Left forelimb (tissue), 1 donor: ENCODE results near the gene PDE4D.

ENCODE experiments used
- DNase-seq: peaks from one replicate; pipeline ENCODE4 v3.0.0-alpha.2; 2018; ENCODE audit warnings: low spot score

PDE4D gene

GRCh38 chr5:59209758-59210359 lies 683.7 kb downstream of the PDE4D start:
- no peak for DNase-seq

- DNase-seq: no peak
Measured at GRCh38 chr5:59208474-59208873, 685.1 kb downstream of the PDE4D start.

- DNase-seq: no peak
Measured at GRCh38 chr5:59207401-59207800, 686.1 kb downstream of the PDE4D start.

DNA sequence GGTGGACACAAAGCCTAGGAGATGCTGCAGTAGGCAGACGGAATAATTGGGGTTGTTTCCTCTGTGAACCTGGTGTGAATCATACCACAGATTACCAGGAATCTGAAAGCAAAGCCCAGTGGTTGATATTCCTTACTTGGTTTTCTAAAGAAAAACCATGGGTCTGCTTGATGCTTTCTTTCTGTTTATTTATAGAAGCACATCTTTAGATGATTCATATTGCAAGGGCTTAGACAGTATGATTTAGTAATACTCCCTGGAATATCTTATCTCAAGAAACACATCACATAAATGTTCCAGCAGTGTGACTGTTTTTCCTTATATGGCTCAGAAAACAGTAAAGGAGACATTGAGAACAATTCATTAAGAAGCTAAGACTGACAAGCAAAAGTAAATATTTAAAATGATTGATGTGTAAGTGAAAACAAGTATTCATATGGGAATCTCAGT lies 687.4 kb downstream of the PDE4D start:
- DNase-seq: no peak

- no peak for DNase-seq
Measured at GRCh38 chr5:59204114-59204897, 689.2 kb downstream of the PDE4D start.

GRCh38 chr5:59199868-59200267 lies 693.7 kb downstream of the PDE4D start:
- DNase-seq: no peak

DNA sequence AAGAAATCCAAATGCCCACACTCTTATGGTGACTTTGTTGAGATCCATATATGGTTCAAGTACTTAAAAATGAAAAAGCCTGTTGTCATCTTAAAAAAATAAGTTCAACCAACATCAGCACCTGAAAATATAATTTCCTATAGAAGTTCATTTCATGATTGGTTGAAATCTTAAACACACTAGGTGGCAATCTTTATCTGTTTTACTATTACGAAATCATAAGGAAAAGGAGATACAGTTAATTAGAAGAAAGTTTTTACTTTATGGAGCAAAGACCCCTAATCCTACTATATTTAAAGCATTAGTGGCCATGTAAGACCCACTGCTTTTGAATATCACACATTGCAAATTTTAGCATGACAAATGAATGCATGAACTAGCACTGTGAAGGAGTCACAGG lies 694.7 kb downstream of the PDE4D start:
- no peak for DNase-seq

GRCh38 chr5:59198365-59198764 lies 695.2 kb downstream of the PDE4D start:
- DNase-seq: no peak

GRCh38 chr5:59197911-59198310 lies 695.6 kb downstream of the PDE4D start:
- no peak for DNase-seq

- DNase-seq: no peak
Measured at GRCh38 chr5:59193616-59194319, 699.8 kb downstream of the PDE4D start.

- no peak for DNase-seq
Measured at GRCh38 chr5:59190746-59191145, 702.8 kb downstream of the PDE4D start.

DNA sequence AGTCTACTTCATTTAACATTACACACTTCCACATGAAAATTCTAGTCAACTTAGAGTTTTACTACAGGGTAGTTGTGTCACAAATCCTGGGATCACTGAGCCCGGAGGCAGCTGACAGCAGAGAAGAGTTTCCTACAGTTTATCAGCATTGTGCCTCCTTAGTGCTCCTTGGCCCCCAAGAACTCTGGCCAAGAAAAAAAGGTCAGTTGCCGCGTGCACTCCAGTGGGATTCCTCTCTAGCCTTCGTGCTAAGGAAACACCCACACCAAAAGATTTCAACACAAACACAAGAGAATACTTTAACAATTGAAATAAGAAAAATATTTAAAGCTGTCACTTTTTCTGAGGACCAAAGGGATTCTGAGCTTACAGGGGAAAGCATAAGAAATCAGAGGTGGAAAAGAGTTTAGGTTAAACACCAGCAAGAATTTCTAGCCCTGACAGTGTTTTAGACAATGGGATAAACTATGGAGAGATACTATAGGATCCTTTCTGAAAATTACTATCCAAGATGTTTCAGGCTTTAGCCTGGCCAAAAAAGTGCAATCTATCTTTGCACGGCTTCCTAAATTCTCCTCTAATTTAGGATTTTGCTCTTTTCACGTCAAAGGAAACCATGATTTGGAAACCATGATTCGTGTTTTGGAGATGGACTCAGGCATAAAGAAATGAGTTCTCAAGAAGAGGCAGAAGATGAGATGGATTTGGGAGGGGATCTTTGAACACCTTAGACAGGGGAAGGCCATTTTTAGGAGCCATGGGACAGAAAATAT lies 703.9 kb downstream of the PDE4D start:
- DNase-seq: no peak

- DNase-seq: peak; percentile 71
Measured at GRCh38 chr5:59188419-59189225, 704.9 kb downstream of the PDE4D start.

DNA sequence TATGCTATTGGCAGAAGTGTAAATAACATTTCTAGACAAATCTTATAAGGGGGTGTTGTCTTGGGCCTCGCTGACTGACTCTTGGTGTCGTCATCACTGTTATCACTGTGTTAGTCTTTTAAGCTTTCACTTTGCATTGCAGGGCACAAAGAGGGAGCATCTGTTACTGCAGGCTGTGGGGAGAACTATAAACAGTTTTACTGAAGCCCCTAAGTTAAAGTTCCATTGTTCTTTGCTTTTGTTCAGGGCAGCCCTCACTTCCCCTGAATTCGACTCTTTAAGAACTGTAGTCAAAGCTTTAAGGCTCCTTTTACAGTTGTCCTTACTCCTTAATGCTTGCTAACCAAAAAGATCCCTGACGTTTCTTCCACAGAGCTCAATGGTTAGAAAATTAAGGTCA lies 705.7 kb downstream of the PDE4D start:
- no peak for DNase-seq

- no peak for DNase-seq
Measured at GRCh38 chr5:59186623-59187022, 706.9 kb downstream of the PDE4D start.

GRCh38 chr5:59185757-59186385 lies 707.7 kb downstream of the PDE4D start:
- DNase-seq: no peak

GRCh38 chr5:59184769-59185168 lies 708.8 kb downstream of the PDE4D start:
- DNase-seq: no peak

- DNase-seq: no peak
Measured at GRCh38 chr5:59182760-59183159, 710.8 kb downstream of the PDE4D start.

GRCh38 chr5:59180515-59180914 lies 713.0 kb downstream of the PDE4D start:
- no peak for DNase-seq

DNA sequence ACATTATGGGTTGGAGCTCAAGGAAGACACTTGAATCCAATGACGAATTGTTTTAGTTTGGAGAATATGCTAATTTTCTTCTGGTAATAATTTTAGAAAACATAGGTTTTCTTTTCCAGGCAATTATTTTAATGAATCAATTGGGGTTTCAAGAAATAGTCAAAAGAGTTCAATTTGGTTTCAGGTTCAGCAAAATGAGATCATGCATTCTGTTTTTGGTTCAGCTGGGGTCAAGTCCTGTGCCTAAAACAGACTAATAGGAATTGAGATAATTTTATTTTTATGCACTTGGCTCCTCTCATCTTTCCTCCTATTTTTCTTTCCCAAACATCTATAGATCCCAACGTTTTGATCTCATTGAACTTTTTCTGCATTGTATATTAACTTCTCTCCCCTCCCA lies 713.8 kb downstream of the PDE4D start:
- no peak for DNase-seq

- no peak for DNase-seq
Measured at GRCh38 chr5:59178482-59178881, 715.0 kb downstream of the PDE4D start.
